PC-3 (cell line): Measurements from ENCODE around the gene SEPTIN3. TPM values are rescaled to one million over a fixed set of nuclear protein-coding genes. Genes with fewer than 3 reads are reported as not detected.

ENCODE experiments used
- ATAC-seq: fragments of 200-7000 bp; cut with Tn5 transposase; 2 replicates; pipeline ENCODE4 v1.9.1; 2020; ENCODE audit warnings: mild to moderate bottlenecking, moderate library complexity
- BruUV-seq: library from RNA; stranded (reverse); fragments of 400-500 nt; replicated peaks from 2 replicates; lab custom pipeline; 2021; lab: Mats Ljungman, UMichigan
- CTCF ChIA-PET: fragments of 300-600 bp; sonication (Branson Sonifier 250); formaldehyde crosslinking; loops from one replicate; lab custom pipeline; 2022; ENCODE audit warnings: antibody characterized with exemption; lab: Charles Lee
- POLR2A ChIA-PET: fragments of 300-600 bp; sonication (Branson Sonifier 250); formaldehyde crosslinking; loops from one replicate; lab custom pipeline; 2022; ENCODE audit warnings: antibody characterized with exemption; ENCODE audit not compliant: unreplicated experiment; lab: Charles Lee
- DNase-seq: peaks from one replicate; pipeline ENCODE4 v3.0.0-alpha.2; 2015
- H2AFZ ChIP-seq: fragments of 300-600 bp; sonication (generic); 2 replicates; pipeline ENCODE4 v1.6.0; 2016; ENCODE audit warnings: antibody characterized with exemption, low read length
- H3F3A ChIP-seq: fragments of 300-600 bp; sonication (generic); one replicate; pipeline ENCODE4 v1.6.0; 2017; ENCODE audit warnings: antibody characterized with exemption, low read length, control low read depth, mild to moderate bottlenecking; ENCODE audit not compliant: unreplicated experiment
- H3K27ac ChIP-seq: fragments of 300-600 bp; sonication (generic); 2 replicates; pipeline ENCODE4 v1.5.1; 2016; ENCODE audit warnings: mild to moderate bottlenecking, low read length
- H3K27me3 ChIP-seq: fragments of 300-600 bp; sonication (generic); 2 replicates; pipeline ENCODE4 v1.6.1; 2016; ENCODE audit warnings: low read length, mixed read lengths
- H3K36me3 ChIP-seq: fragments of 300-600 bp; sonication (generic); 2 replicates; pipeline ENCODE4 v1.6.1; 2016; ENCODE audit warnings: low read depth, mixed run types, low read length, mixed read lengths
- H3K4me1 ChIP-seq: fragments of 300-600 bp; sonication (generic); 2 replicates; pipeline ENCODE4 v1.5.1; 2016; ENCODE audit warnings: low read length; ENCODE audit not compliant: insufficient read depth
- H3K4me2 ChIP-seq: fragments of 300-600 bp; sonication (generic); 2 replicates; pipeline ENCODE4 v1.6.0; 2016; ENCODE audit warnings: low read length
- H3K4me3 ChIP-seq: fragments of 300-600 bp; sonication (generic); 2 replicates; pipeline ENCODE4 v1.5.1; 2016; ENCODE audit warnings: mild to moderate bottlenecking, low read length, mixed read lengths
- H3K79me2 ChIP-seq: fragments of 300-600 bp; sonication (generic); 2 replicates; pipeline ENCODE4 v1.6.1; 2017; ENCODE audit warnings: low read length, mixed read lengths
- H3K9ac ChIP-seq: fragments of 300-600 bp; sonication (generic); 2 replicates; pipeline ENCODE4 v1.6.0; 2016; ENCODE audit warnings: mild to moderate bottlenecking, low read length
- H3K9me2 ChIP-seq: fragments of 300-600 bp; sonication (generic); replicated peaks from 2 replicates; pipeline ENCODE4 v1.6.1; 2016; ENCODE audit warnings: mixed run types, low read length, mixed read lengths
- H3K9me3 ChIP-seq: fragments of 300-600 bp; sonication (generic); 2 replicates; pipeline ENCODE4 v1.6.1; 2016; ENCODE audit warnings: low read length, mixed read lengths
- H4K20me1 ChIP-seq: fragments of 300-600 bp; sonication (generic); 2 replicates; pipeline ENCODE4 v1.6.1; 2016; ENCODE audit warnings: low read length, mixed read lengths
- CTCF ChIP-seq: fragments of 300-600 bp; sonication (generic); conservative IDR thresholded peaks from 2 replicates; pipeline ENCODE4 v1.5.1; 2017; ENCODE audit warnings: antibody characterized with exemption, low read depth, mild to moderate bottlenecking, low read length
- EZH2 ChIP-seq: fragments of 300-600 bp; sonication (generic); IDR thresholded peaks from one replicate; pipeline ENCODE4 v1.6.1; 2017; ENCODE audit warnings: antibody characterized with exemption, mild to moderate bottlenecking, low read length; ENCODE audit not compliant: unreplicated experiment
- EZH2phosphoT487 ChIP-seq: fragments of 300-600 bp; sonication (generic); IDR thresholded peaks from 2 replicates; pipeline ENCODE4 v1.6.1; 2018; ENCODE audit warnings: mild to moderate bottlenecking, antibody characterized with exemption, low read length, borderline replicate concordance
- intact Hi-C: fragments of 100-400 bp; cut with micrococcal nuclease; formaldehyde crosslinking; loops from 2 replicates; pipeline ENCODE4 v1.9.0; 2023
- total RNA-seq: library from RNA; depleted of rRNA; stranded (reverse); fragments of >200 nt; gene quantifications from 2 replicates; pipeline ENCODE4 v1.2.3, GENCODE V29; 2014

SEPTIN3 gene
- total RNA-seq, 1 experiment from 2014 or later, result 1.2 TPM

- Histone ChIP-seq H3K9me2 (no peaks in the 10 kb centered on the region), H3K27me3 (no peaks in the 10 kb centered on the region), H3F3A (no peaks in the 10 kb centered on the region), H3K4me2 (no peak overlapping the region), H3K4me3 (no peak overlapping the region), H3K27ac (no peak overlapping the region), H3K9me3 (no peaks in the 10 kb centered on the region), H3K4me1 (peaks cover 21% of the 10 kb centered on the region), H4K20me1 (no peaks in the 10 kb centered on the region), H3K9ac (no peak overlapping the region), H3K36me3 (peaks cover 8% of the 10 kb centered on the region), H2AFZ (no peak overlapping the region), H3K79me2 (peaks cover 20% of the 10 kb centered on the region)
- no peak for ATAC-seq
- TF ChIP-seq CTCF (no peak), EZH2phosphoT487 (no peak), EZH2 (no peak)
- ChIA-PET CTCF (no interaction called here), POLR2A (interaction anchor here (0.7 kb wide), 1 partner anchor 261 kb away, joined by 7 read pairs; the partner anchor contains the start of gene SNU13)
- BruUV-seq, result no TSS peak
- intact Hi-C loops, result no loop called here
- no peak for DNase-seq
Measured at GRCh38 chr22:41949297-41949965, 19.8 kb upstream of the SEPTIN3 start.

DNA sequence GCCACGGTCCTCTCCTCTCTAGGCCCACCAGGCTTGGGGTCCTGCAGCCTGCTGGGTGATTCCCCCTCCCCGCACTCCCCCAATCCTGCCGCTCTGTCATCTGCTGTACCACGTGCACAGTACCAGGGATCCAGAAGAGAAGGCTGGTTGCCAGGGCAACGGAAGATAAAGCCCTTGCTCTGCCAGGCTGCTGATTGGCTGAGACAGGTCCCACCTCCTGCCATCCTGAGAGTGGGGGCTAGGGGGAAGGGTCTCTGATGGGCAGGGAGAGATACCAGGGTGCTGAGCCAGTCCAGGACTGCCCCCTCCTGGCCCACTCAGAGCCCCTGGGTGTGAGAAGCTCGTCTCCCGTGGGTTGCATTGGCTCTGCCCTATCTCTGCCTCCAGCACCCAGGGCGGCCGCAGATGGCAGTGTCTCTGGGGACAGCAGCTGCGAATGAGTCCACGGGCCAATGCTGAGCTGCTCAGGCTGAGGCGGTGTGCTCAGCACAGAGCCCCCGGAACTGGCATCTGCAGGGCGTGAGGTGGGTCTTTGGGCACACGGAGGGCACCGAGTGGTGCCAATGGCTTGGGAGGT lies 17.3 kb upstream of the SEPTIN3 start, which contains the start of gene SMIM45:
TSS of gene SMIM45 (plus strand) at position 253 of the 577 bp plus-strand sequence.
- ChIA-PET CTCF (no interaction called here), POLR2A (no interaction called here)
- TF ChIP-seq EZH2 (no peak), CTCF (no peak), EZH2phosphoT487 (no peak)
- ATAC-seq, result no peak
- H4K20me1 ChIP-seq, result no peaks in the 10 kb centered on the region
- H3K4me3 ChIP-seq, result no peak within 1 kb of the TSS
- no peak within 1 kb of the TSS for H3K9ac ChIP-seq
- no peaks in the 10 kb centered on the region for H3F3A ChIP-seq
- H3K36me3 ChIP-seq, result no peaks in the 10 kb centered on the region
- no peak within 1 kb of the TSS for H2AFZ ChIP-seq
- no peaks in the 10 kb centered on the region for H3K9me3 ChIP-seq
- no peak within 1 kb of the TSS for H3K27ac ChIP-seq
- peaks cover 13% of the 10 kb centered on the region; the same call in 1 of the 2 replicates for H3K4me1 ChIP-seq
- no peak within 1 kb of the TSS for H3K4me2 ChIP-seq
- no peak for DNase-seq
- no TSS peak for BruUV-seq
- no peaks in the 10 kb centered on the region for H3K9me2 ChIP-seq
- no peaks in the 10 kb centered on the region for H3K27me3 ChIP-seq
- intact Hi-C loops, result no loop called here
- no peaks in the 10 kb centered on the region for H3K79me2 ChIP-seq

DNA sequence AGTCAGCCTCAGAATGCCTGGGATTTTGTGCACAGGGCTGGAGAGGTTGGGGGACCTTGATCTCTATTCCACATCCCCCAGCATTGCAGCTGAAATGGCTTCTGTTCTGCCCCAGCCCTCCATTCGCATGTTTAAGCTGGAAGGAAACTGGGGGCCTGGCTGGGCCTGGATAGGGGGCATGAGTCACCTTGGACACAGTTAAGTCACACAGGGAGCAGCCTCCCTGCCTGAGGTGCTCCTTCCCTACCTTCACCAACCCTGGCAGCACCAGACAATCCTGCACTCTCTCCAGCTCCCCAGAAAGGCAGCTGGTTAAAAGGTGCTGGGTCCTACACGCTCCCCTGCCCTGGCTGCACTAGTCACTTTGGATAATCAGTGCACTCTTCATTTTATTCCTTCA lies 16.5 kb upstream of the SEPTIN3 start:
- BruUV-seq, result no TSS peak
- Histone ChIP-seq H3K79me2 (no peaks in the 10 kb centered on the region), H3K36me3 (no peaks in the 10 kb centered on the region; the same call in 1 of the 2 replicates), H3K4me3 (no peak overlapping the region), H3F3A (no peaks in the 10 kb centered on the region), H3K9ac (no peak overlapping the region), H3K9me3 (no peaks in the 10 kb centered on the region), H3K4me2 (no peak overlapping the region), H3K27ac (no peak overlapping the region), H3K9me2 (no peaks in the 10 kb centered on the region), H2AFZ (no peak overlapping the region), H4K20me1 (no peaks in the 10 kb centered on the region), H3K4me1 (peaks cover 6% of the 10 kb centered on the region; the same call in 1 of the 2 replicates), H3K27me3 (no peaks in the 10 kb centered on the region)
- TF ChIP-seq EZH2phosphoT487, result no peak
- TF ChIP-seq EZH2, result no peak
- TF ChIP-seq CTCF, result no peak
- CTCF ChIA-PET, result no interaction called here
- intact Hi-C loops, result no loop called here
- ATAC-seq (no peak), DNase-seq (no peak)
- POLR2A ChIA-PET, result no interaction called here
